GM21390 (cell line): ENCODE data around the gene SMPD4.
"Not testable (repeated sequence)": the region's sequence is repeated elsewhere in the genome, so short reads cannot be mapped to it uniquely, and the experiment has no call there.

Experiments used
- ATAC-seq: cut with Tn5 transposase; IDR thresholded peaks from one replicate; pipeline ENCODE4 v1.9.1; 2021; ENCODE audit not compliant: unreplicated experiment

Gene SMPD4

GRCh38 chr2:130187268-130187667 lies 5.9 kb upstream of the SMPD4 start:
- ATAC-seq: no peak

- ATAC-seq: no peak
These were observed 5.0 kb upstream of the SMPD4 start for GRCh38 chr2:130186391-130186790.

- no peak for ATAC-seq
These were observed 4.5 kb upstream of the SMPD4 start for GRCh38 chr2:130185896-130186295.

GRCh38 chr2:130185436-130185835 lies 4.0 kb upstream of the SMPD4 start:
- ATAC-seq: no peak

- ATAC-seq: no peak
These were observed 2.3 kb upstream of the SMPD4 start for GRCh38 chr2:130183512-130184373.

GRCh38 chr2:130182826-130183511 lies 1.6 kb upstream of the SMPD4 start:
- ATAC-seq: not testable (repeated sequence)

- peak; percentile 82 for ATAC-seq
These were observed 679 bp upstream of the SMPD4 start, which contains the start of gene MZT2B for GRCh38 chr2:130181880-130182682. MZT2B (plus strand) TSS chr2:130182262; CDS start chr2:130182283, 21 bp downstream.

GRCh38 chr2:130180404-130181324 lies 738 bp downstream of the SMPD4 start:
- ATAC-seq: not testable (repeated sequence)

GRCh38 chr2:130174866-130175265 lies 6.5 kb downstream of the SMPD4 start:
- peak; percentile 61 for ATAC-seq

- ATAC-seq: no peak
These were observed 11.5 kb downstream of the SMPD4 start for GRCh38 chr2:130169896-130170295.

- ATAC-seq: not testable (repeated sequence)
These were observed 12.2 kb downstream of the SMPD4 start for GRCh38 chr2:130169163-130169562.

- ATAC-seq: not testable (repeated sequence)
These were observed 14.8 kb downstream of the SMPD4 start for GRCh38 chr2:130166611-130167010.

- ATAC-seq: no peak
These were observed 15.9 kb downstream of the SMPD4 start for GRCh38 chr2:130165293-130166016.

GRCh38 chr2:130162968-130163367 lies 18.4 kb downstream of the SMPD4 start:
- ATAC-seq: no peak

- not testable (repeated sequence) for ATAC-seq
These were observed 18.9 kb downstream of the SMPD4 start for GRCh38 chr2:130162486-130162885.

- ATAC-seq: not testable (repeated sequence)
These were observed 20.3 kb downstream of the SMPD4 start for GRCh38 chr2:130160838-130161705.

- no peak for ATAC-seq
These were observed 21.3 kb downstream of the SMPD4 start for GRCh38 chr2:130160131-130160530.

GRCh38 chr2:130159376-130159775 lies 22.0 kb downstream of the SMPD4 start:
- ATAC-seq: not testable (repeated sequence)

GRCh38 chr2:130158631-130159030 lies 22.8 kb downstream of the SMPD4 start:
- ATAC-seq: no peak
